Psoas muscle (tissue), 8 donors: ENCODE results near the gene SPARC. TPM values are rescaled to one million over a fixed set of nuclear protein-coding genes. Genes with fewer than 3 reads are reported as not detected.

ENCODE experiments used
- ATAC-seq, 4 donors: fragments of 200-7000 bp; cut with Tn5 transposase; one replicate each; pipeline ENCODE4 v1.9.1; 2020; ENCODE audit warnings: moderate library complexity in 3 of 4, mild to moderate bottlenecking in 2 of 4
- DNase-seq, 2 donors: peaks; one replicate each; pipeline ENCODE4 v3.0.0-alpha.2; 2020
- H3K27ac ChIP-seq: fragments of 200-600 bp; one replicate; pipeline ENCODE4 v1.8.0; 2022
- H3K27me3 ChIP-seq, 3 donors: fragments of 200-600 bp in 1 of 3; one replicate each; pipeline versions ENCODE4 v1.6.1 to v1.8.0; 2013 to 2022; ENCODE audit warnings: low read length in 2 of 3, mild to moderate bottlenecking in 2 of 3, moderate library complexity in 1 of 3; ENCODE audit not compliant: insufficient read depth in 3 of 3
- H3K36me3 ChIP-seq, 2 donors: fragments of 200-600 bp in 1 of 2; one replicate each; pipeline versions ENCODE4 v1.6.1 to v1.8.0; 2013 to 2022; ENCODE audit warnings: low read depth in 1 of 2, mild to moderate bottlenecking in 1 of 2, moderate library complexity in 1 of 2; ENCODE audit not compliant: insufficient read depth in 1 of 2
- H3K4me1 ChIP-seq: fragments of 200-600 bp; one replicate; pipeline ENCODE4 v1.8.0; 2022
- H3K4me3 ChIP-seq: fragments of 200-600 bp; one replicate; pipeline ENCODE4 v1.8.0; 2022; ENCODE audit warnings: mild to moderate bottlenecking
- H3K9me3 ChIP-seq: fragments of 200-600 bp; one replicate; pipeline ENCODE4 v1.8.0; 2022
- WGBS, 3 donors: extraction: QIAGEN DNeasy Blood & Tissue Kit; methylation state at CpG; one replicate each; pipeline versions ENCODE4 v1.1.6 to v1.1.7; 2013; 5-methylcytosine and 5-hydroxymethylcytosine counted together
- intact Hi-C, 2 donors: fragments of 100-400 bp; cut with DNase I; formaldehyde crosslinking; loops; one replicate each; pipeline versions ENCODE4 v1.11.0 to v1.14.2; 2022
- polyA plus RNA-seq, 3 donors: library from polyadenylated mRNA; stranded (reverse); fragments of 200-250 nt; gene quantifications; one replicate each; pipeline ENCODE4 v1.2.3, GENCODE V29; 2013
- total RNA-seq, 4 donors: library from RNA; stranded (reverse); fragmentation: NEBNext Ultra II Directional in 2 of 4; extraction: Animal tissue kit (Norgen Biotek cat#: 25700) in 2 of 4; gene quantifications; one replicate each; pipeline versions ENCODE4 v1.2.1 to v1.2.4, GENCODE V29; 2021 to 2023
- TF ChIP-seq, protein P1 (sequence below): fragments of 200-600 bp; IDR thresholded peaks from one replicate; pipeline ENCODE4 v1.8.0; 2022; ENCODE audit warnings: antibody characterized with exemption
- donor health status: healthy with polysubstance abuse.
- donor health status: DM: no; HTN: no; CAD: no; lungs with moderate emphysema.
- donor health status: Bipolar disorder and iron deficiency.
- donor health status: healthy.
- donor health status: DM: yes; HTN: yes; CAD: no.
- donor health status: DM: no; HTN: no; CAD: no.
- donor health status: DM: no; HTN: no; CAD: no.
- donor health status: DM: yes; HTN: yes; CAD: no.

Gene SPARC
- total and polyA plus RNA-seq, 7 donors, result 111 to 687 (median 297) TPM

DNA sequence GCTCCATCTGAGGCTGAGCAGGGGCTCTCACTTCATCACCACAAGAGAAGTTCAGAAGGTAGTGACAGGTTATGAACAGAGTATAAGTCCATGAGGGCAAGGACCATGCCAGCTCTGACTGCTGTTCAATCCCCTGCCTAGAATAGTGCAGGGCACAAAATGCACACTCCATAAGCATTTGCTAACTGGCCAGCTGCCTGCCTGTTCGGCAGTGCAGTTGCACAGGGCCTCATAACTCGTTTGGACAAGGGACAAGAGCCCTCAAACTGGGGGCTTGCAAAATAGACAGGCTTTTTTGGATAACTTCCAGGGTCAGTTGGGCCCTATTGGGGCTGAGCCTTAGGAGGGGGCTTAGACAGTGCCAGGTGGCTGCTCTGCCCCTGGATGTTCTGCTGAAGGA, 21.1 kb downstream of the SPARC start:
- Histone ChIP-seq H3K4me3 (no peak overlapping the region), H3K27ac (peak overlapping the region; percentile 82), H3K9me3 (no peaks in the 10 kb centered on the region), H3K4me1 (peaks cover 40% of the 10 kb centered on the region), H3K27me3 (no peaks in the 10 kb centered on the region), H3K36me3 (peaks cover 0 to 94% of the 10 kb centered on the region in 2 donors)
- WGBS, 3 donors, result 9 to 28% (median 23%) methylated on average over 2 of the region's 2 CpGs
- intact Hi-C loops, result no loop called here
- ATAC-seq, result no peak
- DNase-seq, result no peak
- TF ChIP-seq, protein P1, sequence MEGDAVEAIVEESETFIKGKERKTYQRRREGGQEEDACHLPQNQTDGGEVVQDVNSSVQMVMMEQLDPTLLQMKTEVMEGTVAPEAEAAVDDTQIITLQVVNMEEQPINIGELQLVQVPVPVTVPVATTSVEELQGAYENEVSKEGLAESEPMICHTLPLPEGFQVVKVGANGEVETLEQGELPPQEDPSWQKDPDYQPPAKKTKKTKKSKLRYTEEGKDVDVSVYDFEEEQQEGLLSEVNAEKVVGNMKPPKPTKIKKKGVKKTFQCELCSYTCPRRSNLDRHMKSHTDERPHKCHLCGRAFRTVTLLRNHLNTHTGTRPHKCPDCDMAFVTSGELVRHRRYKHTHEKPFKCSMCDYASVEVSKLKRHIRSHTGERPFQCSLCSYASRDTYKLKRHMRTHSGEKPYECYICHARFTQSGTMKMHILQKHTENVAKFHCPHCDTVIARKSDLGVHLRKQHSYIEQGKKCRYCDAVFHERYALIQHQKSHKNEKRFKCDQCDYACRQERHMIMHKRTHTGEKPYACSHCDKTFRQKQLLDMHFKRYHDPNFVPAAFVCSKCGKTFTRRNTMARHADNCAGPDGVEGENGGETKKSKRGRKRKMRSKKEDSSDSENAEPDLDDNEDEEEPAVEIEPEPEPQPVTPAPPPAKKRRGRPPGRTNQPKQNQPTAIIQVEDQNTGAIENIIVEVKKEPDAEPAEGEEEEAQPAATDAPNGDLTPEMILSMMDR, result no peak

DNA sequence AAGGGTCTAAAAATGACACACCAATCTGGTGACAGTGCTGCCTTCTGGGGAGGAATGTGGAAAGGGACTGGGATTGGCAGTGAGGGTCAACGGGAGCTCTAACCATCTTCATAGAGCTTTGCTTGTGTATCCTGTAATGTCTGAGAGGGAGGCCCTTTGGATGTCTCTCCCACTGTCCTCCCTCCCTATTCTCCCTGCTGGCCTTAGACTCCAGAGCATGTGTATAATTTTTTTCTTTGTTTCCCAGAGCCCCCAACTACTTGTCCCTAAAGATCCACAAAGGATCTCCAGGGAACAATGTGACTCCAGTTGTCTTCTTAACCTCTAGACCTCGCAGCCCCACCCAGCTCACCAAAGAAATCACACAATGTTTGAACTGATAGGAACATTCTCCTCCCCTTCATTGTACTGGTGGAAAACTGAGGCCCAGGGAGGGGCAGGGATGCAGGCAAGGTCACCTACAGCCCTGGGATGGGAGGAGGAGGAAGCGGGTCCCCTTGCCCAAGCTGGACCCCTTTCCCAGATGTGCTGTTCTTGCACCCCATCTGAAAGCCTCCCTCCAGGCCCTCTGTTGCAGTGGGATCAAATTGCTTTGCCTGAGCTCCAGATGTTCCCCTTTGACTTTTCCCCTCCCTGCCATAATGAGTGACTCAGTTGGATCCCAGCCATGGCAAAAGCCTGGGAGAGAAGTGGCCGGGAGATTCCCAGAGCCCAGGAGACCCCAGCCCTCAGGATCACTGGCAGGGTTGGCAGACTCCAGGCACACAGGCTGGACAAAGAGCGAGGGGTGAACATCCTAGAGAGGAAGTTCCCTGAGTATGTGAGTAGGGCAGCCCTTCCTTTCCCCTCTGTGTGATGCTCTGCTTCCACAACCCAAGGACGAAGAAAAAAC, 21.8 kb downstream of the SPARC start:
- H3K27ac ChIP-seq, result peak overlapping the region; percentile 82
- peaks cover 36% of the 10 kb centered on the region for H3K4me1 ChIP-seq
- DNase-seq, result peak; percentile 51 to 59
- ATAC-seq, result peak in 2 of 4 donors; percentile 15 to 29
- H3K27me3 ChIP-seq, result no peaks in the 10 kb centered on the region
- intact Hi-C loops, result loop anchor here in 1 of 2 donors (5.0 kb wide), 1 partner anchor 37 kb away; no protein-coding TSS in a partner anchor
- WGBS, 3 donors, result 44 to 52% (median 47%) methylated on average over 6 of the region's 6 CpGs
- no peak overlapping the region for H3K4me3 ChIP-seq
- no peaks in the 10 kb centered on the region for H3K9me3 ChIP-seq
- TF ChIP-seq, protein P1, result no peak
- peaks cover 0 to 87% of the 10 kb centered on the region in 2 donors for H3K36me3 ChIP-seq

DNA sequence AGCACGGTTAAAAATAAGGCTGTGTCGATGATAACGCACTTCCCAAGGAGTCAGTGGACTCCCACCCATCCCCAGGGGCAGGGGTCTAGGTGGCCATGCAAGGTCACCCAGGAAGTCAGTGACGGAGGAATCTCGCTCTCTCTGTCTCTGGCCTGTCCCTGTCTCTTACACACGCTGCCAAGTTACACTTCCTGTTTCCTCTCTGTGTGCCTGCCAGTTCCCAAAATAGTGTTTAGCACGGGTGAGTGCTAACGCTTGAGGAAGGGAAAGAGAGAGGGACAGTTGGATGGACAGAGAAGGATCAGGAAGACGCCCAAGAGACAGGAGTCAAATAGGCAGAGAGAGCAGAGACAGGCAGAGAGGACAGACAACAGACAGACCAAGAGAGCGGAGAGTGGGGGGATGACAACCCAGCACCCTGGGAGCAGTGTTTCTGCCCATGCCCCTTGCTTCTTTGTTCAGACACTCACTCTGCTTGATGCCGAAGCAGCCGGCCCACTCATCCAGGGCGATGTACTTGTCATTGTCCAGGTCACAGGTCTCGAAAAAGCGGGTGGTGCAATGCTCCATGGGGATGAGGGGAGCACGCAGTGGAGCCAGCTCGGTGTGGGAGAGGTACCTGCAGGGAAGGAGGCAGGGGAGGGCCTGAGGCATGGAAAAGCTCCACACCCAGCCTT, 23.0 kb downstream of the SPARC start:
- ATAC-seq, result peak; percentile 78 to 90 (median 86)
- Histone ChIP-seq H3K27ac (peak overlapping the region; percentile 82), H3K27me3 (no peaks in the 10 kb centered on the region), H3K4me1 (peaks cover 39% of the 10 kb centered on the region), H3K9me3 (no peaks in the 10 kb centered on the region), H3K36me3 (peaks cover 0 to 75% of the 10 kb centered on the region in 2 donors), H3K4me3 (peak overlapping the region; percentile 30)
- intact Hi-C loops, result loop anchor here in 1 of 2 donors (5.0 kb wide), 1 partner anchor 39 kb away; no protein-coding TSS in a partner anchor
- TF ChIP-seq, protein P1, result no peak
- DNase-seq, result peak; percentile 37 to 69
- WGBS, 3 donors, result 18 to 28% (median 25%) methylated on average over 17 of the region's 17 CpGs

DNA sequence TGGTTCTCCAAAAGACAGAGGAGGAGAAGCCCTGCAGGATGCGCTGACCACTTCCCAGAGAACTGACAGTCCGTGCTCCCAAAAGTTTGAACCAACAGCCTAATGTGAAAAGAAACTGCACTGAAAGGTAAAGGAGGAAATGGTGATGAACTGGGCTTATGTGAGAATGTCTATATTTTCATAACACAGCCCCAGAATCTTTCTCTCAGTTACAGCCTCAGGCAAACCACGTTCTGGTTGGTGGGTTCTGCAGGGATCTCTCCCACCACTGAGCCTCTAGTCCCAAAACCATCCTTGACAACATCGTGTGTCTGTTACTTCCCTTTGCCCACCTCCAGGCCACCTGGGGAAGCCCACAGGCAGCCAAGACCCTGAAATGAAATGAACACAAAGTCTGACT, 23.9 kb downstream of the SPARC start:
- Histone ChIP-seq H3K27ac (peak overlapping the region; percentile 82), H3K9me3 (no peaks in the 10 kb centered on the region), H3K4me3 (no peak overlapping the region), H3K36me3 (peaks cover 0 to 65% of the 10 kb centered on the region in 2 donors), H3K27me3 (no peaks in the 10 kb centered on the region), H3K4me1 (peaks cover 39% of the 10 kb centered on the region)
- 70 to 83% (median 78%) methylated on average over 4 of the region's 4 CpGs for WGBS, 3 donors
- TF ChIP-seq, protein P1, result no peak
- ATAC-seq (no peak), DNase-seq (no peak)
- intact Hi-C loops, result loop anchor here in 1 of 2 donors (5.0 kb wide), 1 partner anchor 39 kb away; no protein-coding TSS in a partner anchor
